GM23338 (cell line): ENCODE results near the gene BRD9. TPM values are rescaled to one million over a fixed set of nuclear protein-coding genes. Genes with fewer than 3 reads are reported as not detected.
"Not testable (repeated sequence)": the region's sequence is repeated elsewhere in the genome, so short reads cannot be mapped to it uniquely, and the experiment has no call there.

ENCODE experiments used
- ATAC-seq: fragments of 200-7000 bp; cut with Tn5 transposase; 3 replicates; pipeline ENCODE4 v1.9.1; 2020
- DNase-seq: peaks from one replicate; pipeline ENCODE4 v3.0.0-alpha.2; 2015; ENCODE audit warnings: low spot score
- H2AFZ ChIP-seq: fragments of 200-600 bp; sonication (generic); 2 replicates; pipeline ENCODE4 v1.8.0; 2016; ENCODE audit warnings: antibody characterized with exemption, mild to moderate bottlenecking, moderate library complexity
- H3F3A ChIP-seq: fragments of 200-600 bp; sonication (generic); replicated peaks from 2 replicates; pipeline ENCODE4 v1.8.0; 2017; ENCODE audit warnings: antibody characterized with exemption, mixed run types, low read depth
- H3K27ac ChIP-seq: fragments of 200-600 bp; sonication (generic); 2 replicates; pipeline ENCODE4 v1.6.1; 2016; ENCODE audit warnings: low read depth
- H3K27me3 ChIP-seq: fragments of 200-600 bp; sonication (generic); 2 replicates; pipeline ENCODE4 v1.8.0; 2016; ENCODE audit warnings: mild to moderate bottlenecking, mixed run types, moderate library complexity; ENCODE audit not compliant: insufficient read depth
- H3K36me3 ChIP-seq: fragments of 200-600 bp; sonication (generic); 2 replicates; pipeline ENCODE4 v1.8.0; 2016; ENCODE audit warnings: mild to moderate bottlenecking; ENCODE audit not compliant: insufficient read depth
- H3K4me1 ChIP-seq: fragments of 200-600 bp; sonication (generic); 2 replicates; pipeline ENCODE4 v1.8.0; 2016; ENCODE audit warnings: mild to moderate bottlenecking, moderate library complexity; ENCODE audit not compliant: insufficient read depth
- H3K4me2 ChIP-seq: fragments of 200-600 bp; sonication (generic); 2 replicates; pipeline ENCODE4 v1.7.1; 2017; ENCODE audit warnings: mixed run types
- H3K4me3 ChIP-seq: fragments of 200-600 bp; sonication (generic); 2 replicates; pipeline ENCODE4 v1.6.1; 2016; ENCODE audit warnings: mixed run types
- H3K79me2 ChIP-seq: fragments of 200-600 bp; sonication (generic); replicated peaks from 2 replicates; pipeline ENCODE4 v1.8.0; 2017; ENCODE audit warnings: mild to moderate bottlenecking; ENCODE audit not compliant: insufficient read depth
- H3K9me2 ChIP-seq: fragments of 200-600 bp; sonication (generic); 2 replicates; pipeline ENCODE4 v1.8.0; 2017; ENCODE audit not compliant: insufficient read depth
- H4K20me1 ChIP-seq: fragments of 200-600 bp; sonication (generic); replicated peaks from 2 replicates; pipeline ENCODE4 v1.8.0; 2017; ENCODE audit warnings: mild to moderate bottlenecking; ENCODE audit not compliant: insufficient read depth
- H3K27ac Mint-ChIP-seq: 2 replicates; pipeline ENCODE4 v1.8.0; 2020; ENCODE audit warnings: inconsistent platforms, mild to moderate bottlenecking, moderate library complexity, mixed read lengths
- H3K27me3 Mint-ChIP-seq: 3 replicates; pipeline ENCODE4 v1.8.0; 2022; ENCODE audit warnings: low read depth, mild to moderate bottlenecking, moderate library complexity, mixed read lengths, inconsistent platforms; ENCODE audit not compliant: insufficient read depth, poor library complexity
- H3K36me3 Mint-ChIP-seq: 3 replicates; pipeline ENCODE4 v1.8.0; 2021; ENCODE audit warnings: low read depth, mild to moderate bottlenecking, inconsistent platforms, moderate library complexity, mixed read lengths
- H3K4me1 Mint-ChIP-seq: 3 replicates; pipeline ENCODE4 v1.8.0; 2020; ENCODE audit warnings: mild to moderate bottlenecking, inconsistent platforms, mixed read lengths
- H3K4me3 Mint-ChIP-seq: 3 replicates; pipeline ENCODE4 v1.8.0; 2021; ENCODE audit warnings: moderate library complexity, mild to moderate bottlenecking, inconsistent platforms, mixed read lengths
- H3K9me3 Mint-ChIP-seq: 3 replicates; pipeline ENCODE4 v1.8.0; 2020; ENCODE audit warnings: moderate library complexity, mild to moderate bottlenecking, inconsistent platforms, mixed read lengths
- JUNB ChIP-seq: IDR thresholded peaks from one replicate; pipeline ENCODE4 v1.6.1; 2016; ENCODE audit warnings: antibody characterized with exemption; ENCODE audit not compliant: unreplicated experiment
- POLR2AphosphoS5 ChIP-seq: IDR thresholded peaks from 2 replicates; pipeline ENCODE4 v1.6.1; 2016; ENCODE audit warnings: antibody characterized with exemption, low read depth
- REST ChIP-seq: IDR thresholded peaks from one replicate; pipeline ENCODE4 v1.6.1; 2018; ENCODE audit warnings: antibody characterized with exemption; ENCODE audit not compliant: unreplicated experiment
- STAT1 ChIP-seq: IDR thresholded peaks from one replicate; pipeline ENCODE4 v1.6.1; 2016; ENCODE audit warnings: antibody characterized with exemption; ENCODE audit not compliant: unreplicated experiment
- ZNF114 ChIP-seq: fragments of 250-450 bp; sonication (Bioruptor Pico); IDR thresholded peaks from 2 replicates; pipeline ENCODE4 v1.5.0; 2020; ENCODE audit warnings: mild to moderate bottlenecking, moderate library complexity
- ZNF331 ChIP-seq: fragments of 250-450 bp; sonication (Bioruptor Pico); IDR thresholded peaks from 2 replicates; pipeline ENCODE4 v1.5.0; 2020; ENCODE audit warnings: low read depth, mild to moderate bottlenecking, moderate library complexity
- ZNF462 ChIP-seq: fragments of 250-450 bp; sonication (Bioruptor Pico); IDR thresholded peaks from 2 replicates; pipeline ENCODE4 v1.5.0; 2020; ENCODE audit warnings: mild to moderate bottlenecking, moderate library complexity
- polyA plus RNA-seq: library from polyadenylated mRNA; unstranded; fragments of >200 nt; fragmentation: Nextera tagmentation; extraction: Ambion mirVana; gene quantifications from 2 replicates; pipeline ENCODE4 v1.2.1, GENCODE V29; 2016
- total RNA-seq: library from RNA; depleted of rRNA; stranded (reverse); fragments of >200 nt; shearing (Covaris generic); gene quantifications from 2 replicates; pipeline ENCODE4 v1.2.3, GENCODE V29; 2014

Gene BRD9
- total and polyA plus RNA-seq, 2 experiments from 2014 or later, result 32.9 to 54.7 TPM

GRCh38 chr5:940741-941140 lies 48.1 kb upstream of the BRD9 start:
- not testable (repeated sequence) for DNase-seq, H3K4me1 ChIP-seq, H3K9me2 ChIP-seq, H3K4me1 Mint-ChIP-seq, H3K27ac Mint-ChIP-seq, H4K20me1 ChIP-seq, H2AFZ ChIP-seq, ATAC-seq, H3K36me3 ChIP-seq, H3K79me2 ChIP-seq, H3K36me3 Mint-ChIP-seq, H3K27me3 ChIP-seq, H3K4me3 ChIP-seq, H3K4me2 ChIP-seq, H3K4me3 Mint-ChIP-seq, H3F3A ChIP-seq, H3K9me3 Mint-ChIP-seq, H3K27ac ChIP-seq
- H3K27me3 Mint-ChIP-seq, result peaks cover 10% of the 10 kb centered on the region

GRCh38 chr5:939368-939767 lies 46.8 kb upstream of the BRD9 start:
- DNase-seq (no peak), ATAC-seq (no peak)
- H3K4me3 Mint-ChIP-seq, result no peak overlapping the region
- Histone ChIP-seq H3K9me2 (no peaks in the 10 kb centered on the region), H3K27me3 (no peaks in the 10 kb centered on the region), H3K4me3 (no peak overlapping the region), H3K4me2 (no peak overlapping the region), H3K27ac (no peak overlapping the region), H4K20me1 (no peaks in the 10 kb centered on the region), H3K79me2 (no peaks in the 10 kb centered on the region), H2AFZ (no peak overlapping the region), H3K4me1 (no peaks in the 10 kb centered on the region), H3K36me3 (no peaks in the 10 kb centered on the region), H3F3A (0 out of 2 replicates have a peak, but pooled peaks cover 3% of the 10 kb centered on the region)
- H3K27me3 Mint-ChIP-seq, result peaks cover 7% of the 10 kb centered on the region
- H3K4me1 Mint-ChIP-seq, result no peaks in the 10 kb centered on the region
- H3K36me3 Mint-ChIP-seq, result no peaks in the 10 kb centered on the region
- H3K9me3 Mint-ChIP-seq, result peaks cover 4% of the 10 kb centered on the region
- no peak for TF ChIP-seq ZNF331 (CRISPR knock-in tag)
- no peak for TF ChIP-seq STAT1
- TF ChIP-seq REST, result no peak
- no peak for TF ChIP-seq JUNB
- no peak for TF ChIP-seq ZNF114 (CRISPR knock-in tag)
- no peak overlapping the region for H3K27ac Mint-ChIP-seq

GRCh38 chr5:937151-937924 lies 44.7 kb upstream of the BRD9 start:
- Histone ChIP-seq H3K79me2 (no peaks in the 10 kb centered on the region), H4K20me1 (no peaks in the 10 kb centered on the region), H3K27ac (no peak overlapping the region), H3K36me3 (no peaks in the 10 kb centered on the region), H3K4me1 (no peaks in the 10 kb centered on the region), H3F3A (no peaks in the 10 kb centered on the region), H3K9me2 (no peaks in the 10 kb centered on the region), H2AFZ (no peak overlapping the region), H3K4me2 (no peak overlapping the region), H3K27me3 (no peaks in the 10 kb centered on the region), H3K4me3 (no peak overlapping the region)
- Mint-ChIP-seq H3K9me3 (peaks cover 4% of the 10 kb centered on the region), H3K27me3 (peaks cover 3% of the 10 kb centered on the region), H3K27ac (no peak overlapping the region), H3K36me3 (no peaks in the 10 kb centered on the region), H3K4me3 (no peak overlapping the region), H3K4me1 (no peaks in the 10 kb centered on the region)
- no peak for DNase-seq
- no peak for ATAC-seq
- TF ChIP-seq POLR2AphosphoS5, result no peak
- TF ChIP-seq ZNF462 (CRISPR knock-in tag), result no peak
- no peak for TF ChIP-seq JUNB
